Measurements from ENCODE around the gene XRRA1.

- TF ChIP-seq CTCF (IDR thresholded peaks at IDR 0.05) (no peak), EZH2 (IDR thresholded peaks at IDR 0.05) (no peak), EZH2phosphoT487 (IDR thresholded peaks at IDR 0.05) (no peak)
These were observed 369 bp downstream of the XRRA1 start for GRCh38 chr11:74948546-74948897.

Measured in neural progenitor cell (in vitro differentiated cells).